GM19099 (cell line): ENCODE results near the gene HHAT.

Source experiments
- POLR2A ChIP-seq: IDR thresholded peaks from 3 replicates; pipeline ENCODE4 v1.6.1; 2011; ENCODE audit warnings: low read depth; ENCODE audit not compliant: insufficient read length; ENCODE audit errors: extremely low read depth

HHAT gene

GRCh38 chr1:210385228-210385627, 56.5 kb downstream of the HHAT start:
- no peak for TF ChIP-seq POLR2A

- TF ChIP-seq POLR2A, result no peak
Measured at GRCh38 chr1:210394281-210394821, 65.6 kb downstream of the HHAT start.

GRCh38 chr1:210396541-210396940, 67.8 kb downstream of the HHAT start:
- TF ChIP-seq POLR2A, result no peak

GRCh38 chr1:210397252-210397651, 68.5 kb downstream of the HHAT start:
- no peak for TF ChIP-seq POLR2A

GRCh38 chr1:210397681-210398080, 69.0 kb downstream of the HHAT start:
- no peak for TF ChIP-seq POLR2A

GRCh38 chr1:210398466-210398865, 69.8 kb downstream of the HHAT start:
- no peak for TF ChIP-seq POLR2A

GRCh38 chr1:210400043-210400840, 71.5 kb downstream of the HHAT start:
- no peak for TF ChIP-seq POLR2A

- no peak for TF ChIP-seq POLR2A
Measured at GRCh38 chr1:210402560-210402959, 73.9 kb downstream of the HHAT start.

- no peak for TF ChIP-seq POLR2A
Measured at GRCh38 chr1:210405316-210405715, 76.6 kb downstream of the HHAT start.

- TF ChIP-seq POLR2A, result no peak
Measured at GRCh38 chr1:210407207-210407886, 78.6 kb downstream of the HHAT start.

GRCh38 chr1:210407887-210408252, 79.2 kb downstream of the HHAT start:
- TF ChIP-seq POLR2A, result no peak

- no peak for TF ChIP-seq POLR2A
Measured at GRCh38 chr1:210412240-210412639, 83.5 kb downstream of the HHAT start.

- TF ChIP-seq POLR2A, result no peak
Measured at GRCh38 chr1:210413951-210414350, 85.2 kb downstream of the HHAT start.

- TF ChIP-seq POLR2A, result no peak
Measured at GRCh38 chr1:210415846-210416448, 87.2 kb downstream of the HHAT start.

- no peak for TF ChIP-seq POLR2A
Measured at GRCh38 chr1:210416681-210417080, 88.0 kb downstream of the HHAT start.

- no peak for TF ChIP-seq POLR2A
Measured at GRCh38 chr1:210417881-210418280, 89.2 kb downstream of the HHAT start.
